ENCODE results near the gene DRC7. TPM values are rescaled to one million over a fixed set of nuclear protein-coding genes. Genes with fewer than 3 reads are reported as not detected.

The DRC7 gene
- total RNA-seq, 1 experiment from 2014 or later: 0.72 TPM

- no peak overlapping the region for H3T11ph ChIP-seq (ENCODE audit: low read length)
- H3K4ac ChIP-seq (ENCODE audit: low read depth, low read length): no peak overlapping the region
- H2BK120ac ChIP-seq (ENCODE audit: low read depth, low read length, poor library complexity, severe bottlenecking): no peak overlapping the region
- Mint-ChIP-seq H3K36me3 (ENCODE audit: insufficient read depth in 1 of 3, low read depth in 3 of 3) (no peaks in the 10 kb centered on the region), H3K9me3 (no peaks in the 10 kb centered on the region), H3K27me3 (ENCODE audit: low read depth) (no peaks in the 10 kb centered on the region; the same call in 1 of the 2 replicates), H3K4me1 (peaks cover 1 to 22% of the 10 kb centered on the region in 2 experiments), H3K27ac (peak overlapping the region in 1 of 3 experiments; percentile 88; a peak in 2 of 7 replicates), H3K4me3 (no peak overlapping the region; a peak in 1 of 5 replicates)
- H4K20me1 ChIP-seq (ENCODE audit: control insufficient read depth, insufficient read depth, insufficient read length): peaks cover 3% of the 10 kb centered on the region
- H3K23ac ChIP-seq (ENCODE audit: insufficient read length, low read depth, low read length): no peak overlapping the region
- no peak overlapping the region for H3K27ac ChIP-seq (ENCODE audit: insufficient read length, low read depth, low read length)
- TF ChIP-seq CTCF (conservative IDR thresholded peaks at IDR 0.05): no peak
- no peak overlapping the region for H3K18ac ChIP-seq (ENCODE audit: insufficient read length, low read depth, low read length)
- peaks cover 4% of the 10 kb centered on the region; the same call in 1 of the 2 replicates for H3K4me1 ChIP-seq (ENCODE audit: insufficient read depth, low read length)
- H3K23me2 ChIP-seq (ENCODE audit: insufficient read length, low read depth, low read length, poor library complexity, severe bottlenecking): no peaks in the 10 kb centered on the region
- no peak overlapping the region for H4K8ac ChIP-seq (replicated peaks; ENCODE audit: insufficient read length, low read depth, low read length)
- H3K4me2 ChIP-seq (ENCODE audit: insufficient read depth, insufficient read length, low read length): no peak overlapping the region
- H3K9me3 ChIP-seq (ENCODE audit: control insufficient read depth, low read depth, low read length): no peaks in the 10 kb centered on the region
- no peak overlapping the region for H2AK5ac ChIP-seq (ENCODE audit: insufficient read length, low read length)
- no peak overlapping the region for H4K91ac ChIP-seq (ENCODE audit: insufficient read length, low read depth, low read length)
- H3K79me2 ChIP-seq (ENCODE audit: insufficient read depth, low read length): no peaks in the 10 kb centered on the region
- no peak for DNase-seq
- H2AFZ ChIP-seq (ENCODE audit: low read length): no peak overlapping the region
- no CpG with 5 or more reads among the region's 17 CpGs for WGBS (ENCODE audit: extremely low coverage, insufficient read length, low lambda C conversion rate)
- no peak overlapping the region for H3K9ac ChIP-seq (ENCODE audit: extremely low read depth, insufficient read length, low read length)
- H2BK12ac ChIP-seq (ENCODE audit: insufficient read length, low read depth, low read length): no peak overlapping the region
- no peak overlapping the region for H3K56ac ChIP-seq (ENCODE audit: insufficient read length, low read depth, low read length)
- H3K79me1 ChIP-seq (ENCODE audit: insufficient read depth, low read depth, low read length, poor library complexity, severe bottlenecking): no peaks in the 10 kb centered on the region
- peak overlapping the region; percentile 6; the same call in 1 of the 2 replicates for H3K14ac ChIP-seq (ENCODE audit: insufficient read depth, low read length)
- H4K5ac ChIP-seq (ENCODE audit: insufficient read length, low read depth, low read length): no peak overlapping the region
- no peaks in the 10 kb centered on the region for H3K27me3 ChIP-seq (ENCODE audit: insufficient read depth, low read length)
- no peak overlapping the region for H2BK5ac ChIP-seq (ENCODE audit: insufficient read length, low read length)
- H2BK20ac ChIP-seq (ENCODE audit: low read depth, low read length, poor library complexity, severe bottlenecking): no peak overlapping the region
- no peak overlapping the region for H2BK15ac ChIP-seq (ENCODE audit: low read depth, low read length)
Observed at GRCh38 chr16:57765160-57765728, 70.6 kb downstream of the DRC7 start.
